C1 segment of cervical spinal cord (tissue), 14 donors: ENCODE results near the gene ABCC1.
A peak's percentile ranks its signal among the peaks of the same experiment; 100 is the strongest.
"Not testable (repeated sequence)": the region's sequence is repeated elsewhere in the genome, so short reads cannot be mapped to it uniquely, and the experiment has no call there.

Experiments used
- DNase-seq, 14 donors: peaks; one replicate each; lab custom pipeline; 2025; lab: John Stamatoyannopoulos, UW

The ABCC1 gene

DNA sequence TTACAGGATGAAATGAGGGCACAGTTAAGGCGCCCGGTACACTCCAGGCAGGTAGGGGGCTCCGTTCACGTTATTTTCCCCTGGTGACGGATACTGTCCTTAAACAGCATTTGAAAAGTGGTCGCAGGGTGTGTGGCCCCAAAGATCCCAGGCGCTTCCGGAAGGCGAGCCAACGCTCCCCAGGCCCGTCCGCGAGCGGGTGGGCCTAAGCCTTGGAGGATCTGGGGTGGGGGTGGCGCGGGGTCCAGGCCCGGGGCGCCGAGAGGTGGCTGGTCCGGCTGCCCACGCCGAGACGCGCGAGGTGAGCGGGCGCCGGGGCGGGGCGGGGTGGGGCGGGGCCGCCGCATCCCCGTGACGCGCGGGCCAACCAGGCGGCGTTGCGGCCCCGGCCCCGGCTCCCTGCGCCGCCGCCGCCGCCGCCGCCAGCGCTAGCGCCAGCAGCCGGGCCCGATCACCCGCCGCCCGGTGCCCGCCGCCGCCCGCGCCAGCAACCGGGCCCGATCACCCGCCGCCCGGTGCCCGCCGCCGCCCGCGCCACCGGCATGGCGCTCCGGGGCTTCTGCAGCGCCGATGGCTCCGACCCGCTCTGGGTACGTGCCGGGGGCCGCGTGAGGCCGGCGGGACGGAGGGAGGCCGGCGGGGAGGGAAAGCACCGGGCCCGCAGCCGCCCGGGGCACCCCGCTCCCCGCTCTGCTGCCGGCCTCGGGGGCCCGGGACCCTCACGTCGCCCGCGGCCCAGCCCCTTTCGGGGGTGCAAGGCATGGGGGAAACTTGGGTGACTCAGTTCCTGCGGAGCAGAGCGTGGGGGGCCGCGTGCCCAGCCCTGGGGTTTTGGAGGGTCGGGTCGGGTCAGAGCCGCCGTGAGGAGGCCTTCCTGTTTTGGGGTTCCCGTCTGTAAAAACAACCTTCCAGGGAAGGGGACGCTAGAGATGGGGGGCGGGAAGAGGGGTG lies at the start of gene ABCC1:
Gene ABCC1, plus strand, starts transcription at position 407 of the 951 bp plus-strand sequence. Its CDS starts 136 bp downstream, at position 543.
- peak in 6 of 14 donors; percentile 6 to 38 (median 18) for DNase-seq

DNA sequence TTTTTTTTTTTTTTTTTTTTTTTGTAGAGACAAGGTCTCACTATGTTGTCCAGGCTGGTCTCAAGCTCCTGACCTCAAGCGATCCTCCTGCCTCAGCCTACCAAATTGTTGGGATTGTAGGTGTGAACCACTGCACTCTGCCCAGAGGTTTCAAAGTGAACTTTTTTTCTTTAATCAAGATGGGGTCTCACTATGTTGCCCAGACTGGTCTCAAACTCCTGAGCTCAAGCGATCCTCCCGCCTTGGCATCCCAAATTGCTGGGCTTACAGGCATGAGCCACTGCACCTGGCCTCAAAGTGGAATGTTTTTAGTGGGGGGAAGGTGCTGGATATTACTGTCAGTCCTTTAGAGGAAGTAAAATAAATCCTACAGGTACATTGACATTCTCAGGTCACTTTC lies 49.1 kb upstream of the ABCC1 start:
- DNase-seq: no peak

- no peak for DNase-seq
Measured at GRCh38 chr16:15900901-15901500, 48.4 kb upstream of the ABCC1 start.

DNA sequence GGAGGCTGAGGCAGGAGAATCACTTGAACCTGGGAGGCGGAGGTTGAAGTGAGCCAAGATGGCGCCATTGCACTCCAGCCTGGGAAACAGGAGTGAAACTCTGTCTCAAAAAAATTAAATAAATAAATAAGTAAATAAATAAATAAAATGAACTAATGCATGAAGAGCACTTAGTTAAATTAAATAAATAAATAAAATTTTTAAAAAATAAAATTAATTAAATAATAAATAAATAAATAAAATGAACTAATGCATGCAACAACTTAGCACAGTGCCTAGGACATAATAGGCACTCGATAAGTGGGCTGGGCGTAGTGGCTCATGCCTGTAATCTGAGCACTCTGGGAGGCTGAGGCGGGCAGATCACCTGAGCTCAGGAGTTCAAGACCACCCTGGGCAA lies 45.5 kb upstream of the ABCC1 start:
- no peak for DNase-seq

GRCh38 chr16:15906439-15906838 lies 43.0 kb upstream of the ABCC1 start:
- DNase-seq: no peak

DNA sequence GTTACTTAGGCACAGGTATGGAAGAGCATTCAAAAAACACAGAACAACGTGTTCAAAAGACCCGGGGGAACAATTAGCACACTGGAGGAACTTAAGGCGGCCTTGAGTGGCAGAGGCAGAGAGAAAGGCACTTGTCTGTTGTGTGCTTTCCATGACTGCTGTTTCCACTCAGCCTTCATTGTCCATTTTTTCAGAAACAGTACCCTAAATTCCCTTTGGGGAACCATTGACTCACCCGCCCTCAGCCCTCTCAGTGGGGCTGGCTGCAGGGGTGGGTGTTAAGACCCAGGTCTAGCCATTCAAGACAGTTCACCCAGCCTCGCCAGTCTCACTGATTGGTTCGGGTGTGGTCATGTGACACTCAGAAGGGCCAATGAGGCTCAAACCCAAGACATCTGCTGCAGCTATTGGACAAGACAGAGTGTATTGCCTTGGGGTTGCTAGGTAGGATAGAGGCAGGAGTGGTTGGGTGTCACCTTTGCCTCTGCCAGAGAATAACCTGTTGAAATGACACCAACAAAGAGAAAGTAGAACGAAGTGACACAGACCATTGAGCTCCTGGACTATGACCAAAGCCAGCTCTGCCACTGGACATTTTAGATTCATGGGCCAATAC lies 41.4 kb upstream of the ABCC1 start:
- DNase-seq: no peak

DNA sequence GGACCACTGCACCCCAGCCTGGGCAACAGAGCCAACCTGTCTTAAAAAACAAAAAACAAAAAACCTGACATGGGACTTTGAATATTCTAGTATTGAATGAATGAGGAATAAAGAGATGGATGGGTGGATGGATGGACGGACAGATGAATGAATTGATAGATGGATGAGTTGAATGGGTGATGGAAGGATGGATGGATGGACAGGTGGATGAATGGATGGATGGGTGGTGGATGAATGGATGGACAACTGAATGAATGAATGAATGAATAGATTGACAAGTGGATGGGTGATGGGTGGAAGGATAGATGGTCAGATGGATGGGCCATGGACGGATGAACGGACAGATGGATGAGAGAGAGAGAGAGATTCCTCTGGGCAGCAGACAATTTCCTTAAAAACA lies 38.2 kb upstream of the ABCC1 start:
- no peak for DNase-seq

DNA sequence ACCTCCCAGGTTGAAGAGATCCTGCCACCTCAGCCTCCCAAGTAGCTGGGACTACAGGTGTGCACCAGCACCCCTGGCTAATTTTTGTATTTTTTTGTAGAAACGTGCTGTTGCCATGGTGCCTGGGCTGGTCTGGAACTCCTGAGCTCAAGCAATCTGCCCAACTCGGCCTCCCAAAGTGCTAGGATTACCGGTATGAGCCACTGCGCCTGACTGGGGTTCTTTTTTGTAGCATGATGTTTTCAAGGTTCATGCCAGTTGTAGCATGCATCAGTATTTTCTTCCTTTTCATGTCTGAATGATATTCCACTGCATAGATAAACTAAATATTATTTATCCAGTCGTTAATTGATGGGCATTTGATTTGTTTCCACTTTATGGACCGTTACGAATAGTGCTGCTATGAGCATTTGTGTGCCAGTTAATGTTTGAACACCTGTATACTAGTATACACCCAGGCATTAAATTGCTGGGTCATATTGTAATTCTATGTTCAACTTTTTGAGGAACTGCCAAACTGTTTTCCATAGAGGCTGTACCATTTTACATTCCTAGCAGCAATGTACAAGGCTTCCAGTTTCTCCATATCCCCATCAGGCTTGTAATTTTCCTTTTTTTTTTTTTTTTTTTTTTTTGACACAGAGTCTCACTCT lies 36.2 kb upstream of the ABCC1 start:
- no peak for DNase-seq

GRCh38 chr16:15915555-15916081 lies 33.8 kb upstream of the ABCC1 start:
- DNase-seq: no peak

DNA sequence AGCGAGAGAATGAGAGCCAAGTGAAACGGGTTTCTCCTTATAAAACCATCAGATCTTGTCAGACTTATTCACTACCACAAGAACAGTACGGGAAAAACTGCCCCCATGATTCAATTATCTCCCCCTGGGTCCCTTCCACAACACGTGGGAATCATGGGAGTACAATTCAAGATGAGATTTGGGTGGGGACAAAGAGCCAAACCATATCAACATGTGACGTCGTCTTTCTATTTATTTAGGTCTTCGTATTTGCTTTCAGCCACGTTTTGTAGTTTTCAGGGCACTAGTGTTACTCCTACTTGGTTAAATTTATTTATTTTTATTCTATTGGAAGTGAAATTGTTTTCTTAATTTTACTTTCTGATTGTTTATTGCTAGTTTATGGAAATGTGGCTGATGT lies 33.1 kb upstream of the ABCC1 start:
- DNase-seq: no peak

DNA sequence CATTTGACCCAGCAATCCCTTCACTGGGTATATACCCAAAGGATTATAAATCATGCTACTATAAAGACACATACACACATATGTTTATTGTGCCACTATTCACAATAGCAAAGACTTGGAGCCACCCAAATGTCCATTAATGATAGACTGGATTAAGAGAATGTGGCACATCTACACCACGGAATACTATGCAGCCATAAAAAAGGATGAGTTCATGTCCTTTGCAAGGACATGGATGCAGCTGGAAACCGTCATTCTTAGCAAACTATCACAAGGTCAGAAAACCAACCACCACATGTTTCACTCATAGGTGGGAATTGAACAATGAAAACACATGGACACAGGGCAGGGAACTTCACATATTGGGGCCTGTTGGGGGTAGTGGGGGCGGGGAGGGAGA lies 31.1 kb upstream of the ABCC1 start:
- DNase-seq: not testable (repeated sequence)

GRCh38 chr16:15919331-15919730 lies 30.1 kb upstream of the ABCC1 start:
- DNase-seq: no peak

- DNase-seq: no peak
Measured at GRCh38 chr16:15924996-15925395, 24.4 kb upstream of the ABCC1 start.

GRCh38 chr16:15925631-15926030 lies 23.8 kb upstream of the ABCC1 start:
- DNase-seq: no peak

DNA sequence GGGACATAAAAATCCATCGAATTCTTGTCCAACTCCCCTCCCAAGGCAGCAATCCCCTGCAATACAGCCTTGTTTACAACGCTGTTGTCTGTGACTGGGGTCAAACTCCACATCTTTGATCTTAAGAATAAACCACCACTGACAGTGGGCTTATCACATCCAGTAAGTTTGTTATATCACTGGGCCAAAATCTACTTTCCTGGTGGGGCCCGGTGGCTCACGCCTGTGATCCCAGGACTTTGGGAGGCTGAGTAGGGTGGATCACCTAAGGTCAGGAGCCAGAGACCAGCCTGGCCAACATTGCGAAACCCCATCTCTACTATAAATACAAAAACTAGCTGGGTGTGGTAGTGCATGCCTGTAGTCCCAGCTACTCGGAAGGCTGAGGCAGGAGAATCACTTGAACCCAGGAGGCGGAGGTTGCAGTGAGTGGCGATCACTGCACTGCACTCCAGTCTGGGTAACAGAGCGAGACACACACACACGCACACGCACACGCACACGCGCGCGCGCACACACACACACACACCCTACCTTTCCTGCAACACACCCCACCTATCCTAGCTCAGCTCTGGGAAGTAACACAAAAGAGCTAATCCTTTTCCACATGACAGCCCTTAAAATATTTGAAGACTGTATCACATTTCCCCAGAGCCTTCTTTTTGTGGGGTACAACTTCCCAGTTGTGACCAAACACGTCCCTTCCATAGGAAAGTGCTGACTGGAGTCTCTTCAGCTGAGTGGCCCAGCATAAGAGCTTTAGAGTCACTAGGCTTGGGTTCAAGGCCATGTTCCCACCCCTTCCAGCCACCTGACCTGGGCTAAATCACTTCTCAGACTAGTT lies 20.9 kb upstream of the ABCC1 start:
- no peak for DNase-seq

DNA sequence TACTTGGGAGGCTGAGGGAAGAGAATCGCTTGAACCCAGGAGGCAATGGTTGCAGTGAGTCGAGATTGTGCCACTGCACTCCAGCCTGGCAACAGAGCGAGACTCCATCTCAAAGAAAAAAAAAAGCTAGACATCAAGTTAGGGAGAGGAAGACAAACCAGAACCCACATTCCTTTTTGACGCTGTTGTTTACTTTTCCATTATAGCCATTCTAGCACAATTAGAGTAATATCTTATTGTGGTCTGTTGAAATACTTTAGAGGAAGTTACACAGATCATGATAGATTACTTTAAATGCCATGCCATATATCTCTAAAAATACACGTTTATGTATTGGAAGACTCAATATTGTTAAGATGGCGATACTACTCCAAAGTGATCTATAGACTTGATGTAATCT lies 16.5 kb upstream of the ABCC1 start:
- no peak for DNase-seq

- DNase-seq: no peak
Measured at GRCh38 chr16:15933781-15934180, 15.6 kb upstream of the ABCC1 start.

DNA sequence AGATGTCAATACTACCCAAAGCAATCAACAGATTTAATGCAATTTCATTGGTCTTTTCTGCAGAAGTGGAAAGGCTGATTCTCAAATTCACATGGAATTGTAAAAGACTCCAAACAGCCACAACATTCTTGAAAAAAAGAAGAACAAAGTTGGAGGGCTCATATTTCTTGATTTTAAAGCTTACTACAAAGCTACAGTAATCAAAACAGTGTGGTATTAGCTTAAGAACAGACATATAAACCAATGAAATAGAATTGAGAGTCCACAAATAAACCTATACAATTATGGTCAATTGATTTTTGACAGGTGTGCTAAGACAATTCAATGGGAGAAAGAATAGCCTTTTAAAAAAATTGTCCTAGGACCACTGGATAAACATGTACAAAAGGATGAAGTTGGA lies 14.4 kb upstream of the ABCC1 start:
- DNase-seq: no peak

- not testable (repeated sequence) for DNase-seq
Measured at GRCh38 chr16:15936809-15937208, 12.6 kb upstream of the ABCC1 start.

- DNase-seq: no peak
Measured at GRCh38 chr16:15942931-15943690, 6.3 kb upstream of the ABCC1 start.
